IMR-90 (cell line): ENCODE measurements around the gene POU2AF1. TPM values are rescaled to one million over a fixed set of nuclear protein-coding genes. Genes with fewer than 3 reads are reported as not detected.

Experiments used
- ATAC-seq: fragments of 200-7000 bp; cut with Tn5 transposase; 2 replicates; pipeline ENCODE4 v1.9.1; 2020; ENCODE audit warnings: low read depth, mild to moderate bottlenecking, moderate library complexity
- BruUV-seq: library from RNA; stranded (reverse); fragments of 400-500 nt; replicated peaks from 2 replicates; lab custom pipeline; 2021; lab: Mats Ljungman, UMichigan
- CTCF ChIA-PET: fragments of 300-600 bp; formaldehyde crosslinking; extraction: SDS; loops from one replicate; lab custom pipeline; 2021; ENCODE audit warnings: antibody characterized with exemption; lab: Yijun Ruan, JAX
- POLR2A ChIA-PET: fragments of 300-600 bp; sonication (Branson Sonifier 250); formaldehyde crosslinking; loops from one replicate; lab custom pipeline; 2022; ENCODE audit warnings: antibody characterized with exemption; ENCODE audit not compliant: unreplicated experiment; lab: Charles Lee
- DNase-seq: peaks from one replicate; pipeline ENCODE4 v3.0.0; 2013
- H2AFZ ChIP-seq: replicated peaks from 2 replicates; pipeline ENCODE3; 2013; ENCODE audit warnings: low read length, mild to moderate bottlenecking; ENCODE audit not compliant: poor library complexity
- H2AK5ac ChIP-seq: 2 replicates; pipeline ENCODE4 v1.6.1; 2013; ENCODE audit warnings: low read depth, low read length, inconsistent platforms
- H2AK9ac ChIP-seq: replicated peaks from 2 replicates; pipeline ENCODE3; 2013; ENCODE audit warnings: mild to moderate bottlenecking, low read depth, low read length, moderate library complexity; ENCODE audit not compliant: poor library complexity
- H2BK120ac ChIP-seq: 2 replicates; pipeline ENCODE4 v1.6.1; 2013; ENCODE audit warnings: low read depth, low read length, inconsistent platforms
- H2BK15ac ChIP-seq: 3 replicates; pipeline ENCODE4 v1.6.1; 2013; ENCODE audit warnings: low read depth, low read length, inconsistent platforms
- H2BK20ac ChIP-seq: 2 replicates; pipeline ENCODE4 v1.6.1; 2013; ENCODE audit warnings: low read depth, mild to moderate bottlenecking, inconsistent platforms, low read length, moderate library complexity
- H2BK5ac ChIP-seq: 2 replicates; pipeline ENCODE4 v1.6.1; 2013; ENCODE audit warnings: mild to moderate bottlenecking, low read depth, low read length, inconsistent platforms; ENCODE audit not compliant: poor library complexity, severe bottlenecking
- H3K14ac ChIP-seq: replicated peaks from 2 replicates; pipeline ENCODE4 v1.6.1; 2013; ENCODE audit warnings: low read depth, low read length, inconsistent platforms
- H3K18ac ChIP-seq: 2 replicates; pipeline ENCODE4 v1.6.1; 2013; ENCODE audit warnings: low read depth, low read length, control low read depth
- H3K23ac ChIP-seq: 2 replicates; pipeline ENCODE4 v1.6.1; 2013; ENCODE audit warnings: low read depth, low read length, inconsistent platforms
- H3K27ac ChIP-seq: 2 replicates; pipeline ENCODE4 v1.5.1; 2013; ENCODE audit warnings: mild to moderate bottlenecking, control low read depth, low read length; ENCODE audit not compliant: insufficient read depth
- H3K27me3 ChIP-seq: 2 replicates; pipeline ENCODE4 v1.6.1; 2013; ENCODE audit warnings: low read length; ENCODE audit not compliant: control insufficient read depth, insufficient read depth
- H3K36me3 ChIP-seq: 2 replicates; pipeline ENCODE4 v1.6.1; 2013; ENCODE audit warnings: low read length, mixed read lengths; ENCODE audit not compliant: control insufficient read depth, insufficient read depth
- H3K4ac ChIP-seq: 2 replicates; pipeline ENCODE4 v1.6.1; 2013; ENCODE audit warnings: low read depth, low read length, inconsistent platforms
- H3K4me1 ChIP-seq: 2 replicates; pipeline ENCODE4 v1.6.1; 2013; ENCODE audit warnings: low read length, mixed read lengths; ENCODE audit not compliant: control insufficient read depth, insufficient read depth
- H3K4me2 ChIP-seq: 2 replicates; pipeline ENCODE4 v1.6.1; 2013; ENCODE audit warnings: low read depth, mild to moderate bottlenecking, control low read depth, low read length, moderate library complexity
- H3K4me3 ChIP-seq: 2 replicates; pipeline ENCODE4 v1.5.1; 2013; ENCODE audit warnings: low read depth, mild to moderate bottlenecking, control low read depth, low read length, moderate library complexity; ENCODE audit not compliant: insufficient read depth
- H3K56ac ChIP-seq: 2 replicates; pipeline ENCODE4 v1.6.1; 2013; ENCODE audit warnings: low read length, inconsistent platforms; ENCODE audit not compliant: insufficient read depth; ENCODE audit errors: extremely low read depth
- H3K79me1 ChIP-seq, 2 experiments: 2 replicates each; pipeline ENCODE4 v1.6.1; 2013; ENCODE audit warnings: low read length in 2 of 2, inconsistent platforms in 1 of 2, low read depth in 1 of 2
- H3K9ac ChIP-seq: 2 replicates; pipeline ENCODE4 v1.6.1; 2013; ENCODE audit warnings: low read depth, low read length, control low read depth
- H3K9me1 ChIP-seq: 2 replicates; pipeline ENCODE4 v1.6.1; 2013; ENCODE audit warnings: low read length, inconsistent platforms; ENCODE audit not compliant: insufficient read depth
- H3K9me3 ChIP-seq: 2 replicates; pipeline ENCODE4 v1.6.1; 2013; ENCODE audit warnings: low read length; ENCODE audit not compliant: control insufficient read depth, insufficient read depth
- H4K20me1 ChIP-seq: 2 replicates; pipeline ENCODE4 v1.6.1; 2013; ENCODE audit warnings: low read length, inconsistent platforms; ENCODE audit not compliant: insufficient read depth
- H4K5ac ChIP-seq: 2 replicates; pipeline ENCODE4 v1.6.1; 2013; ENCODE audit warnings: mild to moderate bottlenecking, low read depth, low read length, control low read depth
- H4K8ac ChIP-seq, 2 experiments: 2 replicates each; pipeline ENCODE4 v1.6.1; 2013; ENCODE audit warnings: low read depth in 2 of 2, low read length in 2 of 2, control low read depth in 1 of 2, inconsistent platforms in 1 of 2
- H4K91ac ChIP-seq: 2 replicates; pipeline ENCODE4 v1.6.1; 2013; ENCODE audit warnings: low read depth, low read length, inconsistent platforms; ENCODE audit not compliant: insufficient read depth
- BHLHE40 ChIP-seq: fragments of 150-350 bp; IDR thresholded peaks from 2 replicates; pipeline ENCODE4 v1.6.1; 2016; ENCODE audit warnings: mild to moderate bottlenecking, low read depth, low read length
- CTCF ChIP-seq: conservative IDR thresholded peaks from 2 replicates; pipeline ENCODE4 v1.5.1; 2012; ENCODE audit warnings: mild to moderate bottlenecking, low read depth, low read length, improper control_type of control experiment
- MAZ ChIP-seq: IDR thresholded peaks from 2 replicates; pipeline ENCODE4 v1.6.1; 2012; ENCODE audit warnings: low read depth, mild to moderate bottlenecking, low read length, improper control_type of control experiment, moderate library complexity, borderline replicate concordance
- NFE2L2 ChIP-seq: fragments of 150-350 bp; IDR thresholded peaks from 2 replicates; pipeline ENCODE4 v1.6.1; 2016; ENCODE audit warnings: low read depth, mild to moderate bottlenecking, low read length
- POLR2A ChIP-seq: IDR thresholded peaks from 2 replicates; pipeline ENCODE4 v1.6.1; 2012; ENCODE audit warnings: mild to moderate bottlenecking, low read depth, low read length
- RAD21 ChIP-seq: IDR thresholded peaks from 2 replicates; pipeline ENCODE4 v1.6.1; 2012; ENCODE audit warnings: low read length, improper control_type of control experiment
- SMC3 ChIP-seq: fragments of 150-350 bp; IDR thresholded peaks from 2 replicates; pipeline ENCODE4 v1.6.1; 2016; ENCODE audit warnings: low read depth, mild to moderate bottlenecking, antibody characterized with exemption, low read length, moderate library complexity
- USF2 ChIP-seq: fragments of 150-350 bp; IDR thresholded peaks from 2 replicates; pipeline ENCODE4 v1.6.1; 2017; ENCODE audit warnings: mild to moderate bottlenecking, antibody characterized with exemption, low read length, low read depth
- WGBS, 2 experiments: methylation state at CpG; one replicate each; pipeline versions ENCODE4 v1.1.5 to v1.1.7; 2013; ENCODE audit warnings: missing lambda C conversion rate in 2 of 2; ENCODE audit not compliant: insufficient read length in 1 of 2; ENCODE audit errors: extremely low coverage in 2 of 2; 5-methylcytosine and 5-hydroxymethylcytosine counted together
- dilution Hi-C: fragments of 300-500 bp; cut with HindIII; formaldehyde crosslinking; loops from one replicate; pipeline ENCODE4 v1.14.3; 2018; ENCODE audit warnings: low sequenced_read_pairs; ENCODE audit not compliant: unreplicated experiment
- in situ Hi-C: fragments of 300-500 bp; cut with MboI; formaldehyde crosslinking; loops from 3 replicates; pipeline ENCODE4 v1.14.3; 2019; ENCODE audit warnings: low sequenced_read_pairs, inconsistent platforms, mixed read lengths
- intact Hi-C: fragments of 100-400 bp; cut with micrococcal nuclease; formaldehyde crosslinking; loops from 2 replicates; pipeline ENCODE4 v1.10.0; 2022
- polyA plus RNA-seq, 3 experiments: library from polyadenylated mRNA; depleted of rRNA; stranded (reverse); fragments of >200 nt; gene quantifications; 2 replicates each; pipeline ENCODE4 v1.2.3, GENCODE V29; 2012; ENCODE audit warnings: low replicate concordance in 1 of 3
- total RNA-seq: library from RNA; depleted of rRNA; stranded (reverse); fragments of >200 nt; gene quantifications from 2 replicates; pipeline ENCODE4 v1.2.3, GENCODE V29; 2012

Gene POU2AF1
- total and polyA plus RNA-seq, 2 of the 4 experiments (the other 2 are of a cell fraction) = not detected

DNA sequence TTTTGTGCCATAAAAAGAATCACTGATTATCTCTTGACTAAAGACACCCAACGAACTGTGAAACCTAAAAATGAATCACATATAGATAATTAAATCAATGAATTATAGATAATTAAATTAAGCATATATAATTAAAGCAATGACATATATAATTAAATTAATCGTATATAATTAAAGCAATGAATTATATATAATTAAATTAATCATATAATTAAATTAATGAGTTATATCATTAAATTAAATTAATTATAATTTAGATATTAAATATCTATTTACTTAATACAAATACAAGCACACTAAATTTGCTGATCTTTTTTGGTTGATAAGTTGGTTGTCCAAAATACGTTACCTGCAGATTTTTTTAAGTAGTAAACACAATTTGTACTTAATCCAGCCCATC lies 30.9 kb downstream of the POU2AF1 start:
- no peak overlapping the region for H2AK5ac ChIP-seq
- H3K14ac ChIP-seq = no peak overlapping the region
- H2BK5ac ChIP-seq = no peak overlapping the region
- ATAC-seq = no peak
- H3K79me1 ChIP-seq = no peaks in the 10 kb centered on the region
- H3K4me3 ChIP-seq = no peak overlapping the region
- DNase-seq = no peak
- no peak overlapping the region for H3K56ac ChIP-seq
- no peak for TF ChIP-seq RAD21
- TF ChIP-seq BHLHE40 = no peak
- no peak for TF ChIP-seq CTCF
- TF ChIP-seq NFE2L2 = no peak
- no peak for TF ChIP-seq POLR2A
- TF ChIP-seq USF2 = no peak
- TF ChIP-seq MAZ = no peak
- no peak for TF ChIP-seq SMC3
- intact Hi-C loops = no loop called here
- H3K9me1 ChIP-seq = no peaks in the 10 kb centered on the region
- no TSS peak for BruUV-seq
- no CpG with 5 or more reads among the region's 3 CpGs for WGBS, 2 experiments
- H2AK9ac ChIP-seq = no peak overlapping the region
- dilution Hi-C loops = no loop called here
- H2BK15ac ChIP-seq = no peak overlapping the region
- no peaks in the 10 kb centered on the region for H3K36me3 ChIP-seq
- H4K8ac ChIP-seq = no peak overlapping the region
- ChIA-PET CTCF (no interaction called here), POLR2A (no interaction called here)
- H3K27me3 ChIP-seq = peaks cover 16% of the 10 kb centered on the region
- in situ Hi-C loops = no loop called here
- no peaks in the 10 kb centered on the region for H4K20me1 ChIP-seq
- H2BK120ac ChIP-seq = no peak overlapping the region
- no peak overlapping the region for H3K9ac ChIP-seq
- H3K4me2 ChIP-seq = no peak overlapping the region
- no peak overlapping the region for H3K4ac ChIP-seq
- no peak overlapping the region for H4K5ac ChIP-seq
- H3K27ac ChIP-seq = no peak overlapping the region
- H2AFZ ChIP-seq = no peak overlapping the region
- H3K23ac ChIP-seq = no peak overlapping the region
- no peak overlapping the region for H3K18ac ChIP-seq
- H3K9me3 ChIP-seq = no peaks in the 10 kb centered on the region
- H2BK20ac ChIP-seq = no peak overlapping the region
- H3K4me1 ChIP-seq = no peaks in the 10 kb centered on the region
- no peak overlapping the region for H4K91ac ChIP-seq
